Brain microvascular endothelial cell (primary cell): ENCODE data around the gene TEAD2.
A peak's percentile ranks its signal among the peaks of the same experiment; 100 is the strongest.

Experiments used
- DNase-seq: peaks from one replicate; pipeline ENCODE4 v3.0.0-alpha.2; 2020
- H3K27ac ChIP-seq: fragments of 250-450 bp; sonication (Bioruptor Pico); 2 replicates; pipeline ENCODE4 v1.5.1; 2020; ENCODE audit warnings: mild to moderate bottlenecking, moderate library complexity
- H3K27me3 ChIP-seq: fragments of 250-450 bp; sonication (Bioruptor Pico); replicated peaks from 2 replicates; pipeline ENCODE4 v1.5.1; 2020; ENCODE audit warnings: mild to moderate bottlenecking
- H3K36me3 ChIP-seq: fragments of 250-450 bp; sonication (Bioruptor Pico); replicated peaks from 2 replicates; pipeline ENCODE4 v1.5.1; 2020; ENCODE audit warnings: mild to moderate bottlenecking
- H3K4me3 ChIP-seq: 2 replicates; pipeline ENCODE4 v1.5.1; 2011; ENCODE audit warnings: low read depth, mild to moderate bottlenecking, control low read depth, low read length, moderate library complexity
- in situ Hi-C: cut with HindIII; loops from 2 replicates; pipeline ENCODE4 v1.10.0; 2017; ENCODE audit warnings: low sequenced_read_pairs, low pct_ligation_motif_present
- TF ChIP-seq, protein P1 (sequence below): IDR thresholded peaks from 2 replicates; pipeline ENCODE4 v1.5.1; 2011; ENCODE audit warnings: low read depth, mild to moderate bottlenecking, moderate library complexity, low read length, control low read depth, inconsistent platforms; ENCODE audit errors: missing control alignments

Gene TEAD2

DNA sequence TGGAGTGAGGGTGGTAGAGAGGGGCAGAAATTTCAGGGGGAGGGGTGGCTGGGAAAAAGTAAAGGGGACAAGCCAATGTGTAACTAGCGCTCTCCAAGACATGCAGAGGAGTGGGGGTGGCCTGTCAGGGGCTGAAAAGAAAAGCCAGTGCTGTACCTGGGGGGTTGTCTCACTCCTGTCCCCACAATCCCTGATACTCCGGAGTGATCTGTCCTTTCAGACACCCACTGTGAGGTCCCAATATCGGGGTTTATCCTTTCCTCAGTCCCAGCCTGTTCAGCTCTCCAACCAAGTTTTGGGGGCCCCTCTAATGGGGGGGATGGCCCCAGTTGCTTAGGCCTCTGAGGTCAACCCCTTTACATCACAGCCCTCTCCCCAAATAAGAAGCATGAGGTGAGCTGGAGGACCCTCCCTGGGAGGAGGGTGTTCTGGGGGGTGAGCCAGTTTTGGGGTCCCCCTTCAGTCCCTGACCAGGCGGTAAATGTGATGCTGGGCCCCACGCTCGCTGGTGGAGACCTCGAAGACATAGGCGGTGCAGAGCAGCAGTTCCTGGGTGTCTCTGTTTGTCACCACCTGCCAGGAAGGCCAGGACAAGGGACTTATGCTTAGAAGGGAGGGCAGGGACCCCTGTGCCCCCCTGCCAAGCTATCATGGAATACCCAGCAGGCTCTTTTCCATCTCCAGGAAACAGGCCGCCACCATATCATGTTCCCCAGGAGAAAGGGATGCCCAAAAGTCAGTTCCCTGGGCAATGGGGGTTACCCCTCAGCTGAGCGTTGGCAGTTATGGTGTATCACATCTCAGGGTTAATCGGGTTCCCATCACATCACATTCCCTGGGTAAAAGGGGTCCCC is 21.1 kb downstream of the TEAD2 start:
- no peak for DNase-seq
- TF ChIP-seq, protein P1, sequence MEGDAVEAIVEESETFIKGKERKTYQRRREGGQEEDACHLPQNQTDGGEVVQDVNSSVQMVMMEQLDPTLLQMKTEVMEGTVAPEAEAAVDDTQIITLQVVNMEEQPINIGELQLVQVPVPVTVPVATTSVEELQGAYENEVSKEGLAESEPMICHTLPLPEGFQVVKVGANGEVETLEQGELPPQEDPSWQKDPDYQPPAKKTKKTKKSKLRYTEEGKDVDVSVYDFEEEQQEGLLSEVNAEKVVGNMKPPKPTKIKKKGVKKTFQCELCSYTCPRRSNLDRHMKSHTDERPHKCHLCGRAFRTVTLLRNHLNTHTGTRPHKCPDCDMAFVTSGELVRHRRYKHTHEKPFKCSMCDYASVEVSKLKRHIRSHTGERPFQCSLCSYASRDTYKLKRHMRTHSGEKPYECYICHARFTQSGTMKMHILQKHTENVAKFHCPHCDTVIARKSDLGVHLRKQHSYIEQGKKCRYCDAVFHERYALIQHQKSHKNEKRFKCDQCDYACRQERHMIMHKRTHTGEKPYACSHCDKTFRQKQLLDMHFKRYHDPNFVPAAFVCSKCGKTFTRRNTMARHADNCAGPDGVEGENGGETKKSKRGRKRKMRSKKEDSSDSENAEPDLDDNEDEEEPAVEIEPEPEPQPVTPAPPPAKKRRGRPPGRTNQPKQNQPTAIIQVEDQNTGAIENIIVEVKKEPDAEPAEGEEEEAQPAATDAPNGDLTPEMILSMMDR: no peak
- Histone ChIP-seq H3K27me3 (no peaks in the 10 kb centered on the region), H3K36me3 (peaks cover 40% of the 10 kb centered on the region), H3K4me3 (no peak overlapping the region), H3K27ac (no peak overlapping the region)
- in situ Hi-C loops: no loop called here

DNA sequence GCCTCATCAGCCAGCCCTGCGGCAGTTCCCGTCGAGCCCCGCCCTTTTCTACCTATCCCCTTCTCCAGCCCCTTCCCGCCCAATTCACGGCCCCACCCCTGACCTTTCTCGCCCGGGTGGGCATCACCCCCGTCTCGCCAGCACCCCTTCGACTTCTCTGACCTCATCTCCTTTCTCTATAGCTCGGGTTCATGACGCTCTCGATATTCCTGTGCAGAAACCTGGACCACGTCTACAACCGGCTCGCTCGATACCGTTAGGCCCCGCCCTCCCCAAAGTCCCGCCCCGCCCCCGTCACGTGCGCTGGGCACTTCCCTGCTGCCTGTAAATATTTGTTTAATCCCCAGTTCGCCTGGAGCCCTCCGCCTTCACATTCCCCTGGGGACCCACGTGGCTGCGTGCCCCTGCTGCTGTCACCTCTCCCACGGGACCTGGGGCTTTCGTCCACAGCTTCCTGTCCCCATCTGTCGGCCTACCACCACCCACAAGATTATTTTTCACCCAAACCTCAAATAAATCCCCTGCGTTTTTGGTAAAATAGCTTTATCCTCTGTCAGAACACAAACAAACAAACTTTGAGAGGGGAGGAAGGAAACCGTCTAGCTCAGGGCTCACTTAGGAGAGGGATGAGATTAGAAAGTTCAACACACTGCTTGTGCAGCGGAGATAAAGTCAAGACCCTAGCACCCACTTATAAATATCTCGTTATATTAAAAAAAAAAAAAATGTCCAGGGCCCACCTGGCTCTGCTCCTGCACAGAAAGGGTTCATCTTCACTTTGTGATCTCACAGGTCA is 21.9 kb downstream of the TEAD2 start:
- Histone ChIP-seq H3K27ac (no peak overlapping the region), H3K27me3 (no peaks in the 10 kb centered on the region), H3K4me3 (no peak overlapping the region), H3K36me3 (peaks cover 34% of the 10 kb centered on the region)
- DNase-seq: no peak
- TF ChIP-seq, protein P1: no peak
- in situ Hi-C loops: no loop called here

DNA sequence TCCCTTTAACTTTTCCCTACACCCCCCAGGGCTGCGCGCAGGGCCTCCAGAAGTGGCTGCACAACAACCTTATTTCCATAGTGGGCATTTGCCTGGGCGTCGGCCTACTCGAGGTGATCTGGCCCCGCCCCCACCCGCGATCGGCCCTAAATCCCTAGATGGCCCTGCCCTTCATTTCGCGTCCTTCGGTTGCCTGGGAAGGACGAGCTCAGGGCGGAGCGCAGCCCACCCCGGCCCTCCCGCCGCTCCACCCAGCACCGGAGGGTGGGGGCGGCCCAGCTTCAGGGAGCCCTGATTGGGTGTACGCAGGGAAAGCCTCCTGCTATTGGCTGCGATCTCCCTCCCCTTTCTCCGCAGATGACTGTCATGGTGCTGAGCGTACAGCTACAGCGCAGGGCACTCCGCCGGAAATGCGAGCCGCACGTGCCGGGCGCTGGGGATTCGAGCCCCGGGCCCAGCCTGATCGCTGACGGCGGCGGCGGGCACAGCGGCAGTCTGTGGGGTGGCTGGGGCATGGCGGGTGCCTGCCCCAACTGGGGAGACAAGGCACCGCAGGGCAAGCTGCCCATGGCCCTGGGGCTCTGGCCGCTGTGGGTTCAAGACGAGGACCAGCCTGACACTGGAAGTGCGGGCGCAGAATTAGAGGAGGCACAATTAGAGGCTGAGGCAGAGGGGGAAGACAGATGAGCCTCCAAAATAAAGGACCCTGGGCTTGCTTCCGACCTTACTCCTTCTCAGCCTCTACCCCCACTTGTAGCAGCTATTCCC is 22.7 kb downstream of the TEAD2 start:
- TF ChIP-seq, protein P1: no peak
- peak; percentile 78 for DNase-seq
- peak overlapping the region; percentile 20 for H3K4me3 ChIP-seq
- in situ Hi-C loops: no loop called here
- no peaks in the 10 kb centered on the region for H3K27me3 ChIP-seq
- no peak overlapping the region for H3K27ac ChIP-seq
- peaks cover 27% of the 10 kb centered on the region for H3K36me3 ChIP-seq

DNA sequence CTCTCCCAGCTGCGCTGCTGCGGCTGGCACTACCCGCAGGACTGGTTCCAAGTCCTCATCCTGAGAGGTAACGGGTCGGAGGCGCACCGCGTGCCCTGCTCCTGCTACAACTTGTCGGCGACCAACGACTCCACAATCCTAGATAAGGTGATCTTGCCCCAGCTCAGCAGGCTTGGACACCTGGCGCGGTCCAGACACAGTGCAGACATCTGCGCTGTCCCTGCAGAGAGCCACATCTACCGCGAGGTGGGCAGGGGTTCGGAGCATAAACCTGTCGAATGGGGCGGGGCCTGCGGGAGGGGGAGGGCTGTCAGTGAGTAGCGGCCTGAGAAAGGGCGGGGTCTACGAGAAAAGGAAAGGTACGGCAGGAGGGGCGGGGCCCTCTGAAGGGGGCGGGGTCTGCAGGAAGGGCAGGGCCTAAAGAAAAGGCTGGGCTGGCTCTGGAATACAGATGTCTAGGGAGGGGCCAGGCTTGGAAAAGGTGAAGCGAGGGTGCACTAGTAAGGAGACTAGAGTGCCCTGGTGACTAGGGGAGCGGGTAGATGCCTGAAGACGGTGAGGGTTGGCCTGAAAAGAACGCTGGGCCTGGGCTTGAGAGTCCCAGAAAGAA is 23.4 kb downstream of the TEAD2 start:
- Histone ChIP-seq H3K27ac (no peak overlapping the region), H3K4me3 (peak overlapping the region; percentile 20), H3K36me3 (peaks cover 23% of the 10 kb centered on the region), H3K27me3 (no peaks in the 10 kb centered on the region)
- peak; percentile 47 for DNase-seq
- TF ChIP-seq, protein P1: peak; percentile 6
- in situ Hi-C loops: no loop called here

DNA sequence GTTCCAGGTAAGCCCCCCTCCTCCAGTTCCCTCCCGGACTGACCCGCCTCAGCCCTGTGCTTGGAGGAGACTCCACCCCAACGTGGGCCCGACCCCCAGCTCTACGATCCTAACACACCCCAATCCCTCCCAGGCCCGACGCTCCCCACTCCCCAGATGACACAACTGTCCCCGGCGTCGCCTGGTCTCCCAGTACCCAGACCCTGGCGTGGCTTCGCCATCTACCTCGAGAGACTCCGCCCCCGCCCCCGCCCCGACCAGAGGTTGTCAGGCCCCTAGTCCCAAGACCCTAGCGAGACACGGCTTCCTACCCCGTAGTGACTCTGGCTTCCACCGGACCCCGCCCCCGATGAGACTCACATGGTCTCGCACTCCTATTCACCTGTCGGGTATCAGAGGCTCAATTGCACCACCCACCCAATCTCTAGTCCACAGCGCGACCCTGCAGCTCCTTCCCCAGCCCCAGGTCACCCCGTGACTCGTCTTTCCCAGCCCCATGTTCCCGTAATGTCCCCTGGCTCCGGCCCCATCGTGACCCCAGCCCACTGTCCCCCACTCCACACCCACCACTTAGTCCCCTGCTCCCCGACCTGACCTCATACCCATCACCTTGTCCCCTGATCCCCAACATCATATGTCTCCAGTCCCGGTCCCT is 24.1 kb downstream of the TEAD2 start:
- H3K36me3 ChIP-seq: peaks cover 20% of the 10 kb centered on the region
- TF ChIP-seq, protein P1: no peak
- in situ Hi-C loops: no loop called here
- no peak for DNase-seq
- H3K4me3 ChIP-seq: no peak overlapping the region
- H3K27ac ChIP-seq: no peak overlapping the region
- H3K27me3 ChIP-seq: no peaks in the 10 kb centered on the region
